ENCODE data around the gene TRIM29. TPM values are rescaled to one million over a fixed set of nuclear protein-coding genes. Genes with fewer than 3 reads are reported as not detected.
"Not testable (repeated sequence)": the region's sequence is repeated elsewhere in the genome, so short reads cannot be mapped to it uniquely, and the experiment has no call there.

TRIM29 gene
- total RNA-seq, 1 donor from 2014 or later, result 1.1 TPM

DNA sequence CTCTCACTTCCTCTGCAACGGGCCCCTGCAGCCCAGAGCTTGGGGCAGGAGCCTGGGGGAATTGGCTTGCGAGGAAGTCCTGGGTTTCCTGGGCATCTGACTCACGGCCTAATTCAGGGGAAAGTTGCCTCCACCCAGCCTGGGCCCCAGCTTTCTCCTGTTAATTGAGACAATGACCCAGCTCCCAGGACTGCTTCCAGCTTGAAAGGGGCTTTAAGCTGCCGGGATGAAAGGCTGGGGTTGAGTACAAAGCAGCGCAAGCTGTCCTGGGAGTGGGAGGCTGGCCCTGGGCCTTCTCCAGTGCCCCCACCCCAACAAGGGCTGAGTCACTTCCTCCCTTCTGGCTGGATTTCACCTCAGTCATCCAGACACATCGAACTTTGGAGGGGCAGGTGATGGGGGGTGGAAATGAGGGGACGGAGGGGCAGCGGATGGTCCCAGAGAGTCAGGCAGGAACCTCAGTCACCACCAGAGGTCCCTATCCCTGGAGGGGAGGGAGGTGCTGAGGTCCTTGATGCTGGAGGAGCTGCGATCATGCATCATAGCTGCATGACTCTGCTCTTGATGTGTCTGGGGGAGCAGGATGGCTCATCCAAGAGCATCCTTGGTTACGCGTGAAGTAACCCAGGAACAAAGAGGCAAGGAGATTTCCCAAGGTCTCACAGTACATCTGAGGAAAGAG is 42.8 kb upstream of the TRIM29 start:
- H3K9me3 ChIP-seq (ENCODE audit: insufficient read depth, low read depth, low read length), result no peaks in the 10 kb centered on the region
- H3K27me3 Mint-ChIP-seq (ENCODE audit: low read depth, unreplicated experiment), result peaks cover 43% of the 10 kb centered on the region
- no peaks in the 10 kb centered on the region for H3K27me3 ChIP-seq (ENCODE audit: insufficient read depth, low read length)
- H3K36me3 ChIP-seq (ENCODE audit: insufficient read depth, low read length), result no peaks in the 10 kb centered on the region
- no peak overlapping the region for H3K27ac ChIP-seq (ENCODE audit: low read depth, low read length)
- no peaks in the 10 kb centered on the region for H4K20me1 ChIP-seq (ENCODE audit: insufficient read depth, low read length)
- no peaks in the 10 kb centered on the region for H3K36me3 Mint-ChIP-seq (ENCODE audit: low read depth, unreplicated experiment)
- peak overlapping the region; percentile 42 for H2AFZ ChIP-seq (ENCODE audit: low read depth, low read length)
- TF ChIP-seq, protein P1, sequence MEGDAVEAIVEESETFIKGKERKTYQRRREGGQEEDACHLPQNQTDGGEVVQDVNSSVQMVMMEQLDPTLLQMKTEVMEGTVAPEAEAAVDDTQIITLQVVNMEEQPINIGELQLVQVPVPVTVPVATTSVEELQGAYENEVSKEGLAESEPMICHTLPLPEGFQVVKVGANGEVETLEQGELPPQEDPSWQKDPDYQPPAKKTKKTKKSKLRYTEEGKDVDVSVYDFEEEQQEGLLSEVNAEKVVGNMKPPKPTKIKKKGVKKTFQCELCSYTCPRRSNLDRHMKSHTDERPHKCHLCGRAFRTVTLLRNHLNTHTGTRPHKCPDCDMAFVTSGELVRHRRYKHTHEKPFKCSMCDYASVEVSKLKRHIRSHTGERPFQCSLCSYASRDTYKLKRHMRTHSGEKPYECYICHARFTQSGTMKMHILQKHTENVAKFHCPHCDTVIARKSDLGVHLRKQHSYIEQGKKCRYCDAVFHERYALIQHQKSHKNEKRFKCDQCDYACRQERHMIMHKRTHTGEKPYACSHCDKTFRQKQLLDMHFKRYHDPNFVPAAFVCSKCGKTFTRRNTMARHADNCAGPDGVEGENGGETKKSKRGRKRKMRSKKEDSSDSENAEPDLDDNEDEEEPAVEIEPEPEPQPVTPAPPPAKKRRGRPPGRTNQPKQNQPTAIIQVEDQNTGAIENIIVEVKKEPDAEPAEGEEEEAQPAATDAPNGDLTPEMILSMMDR (IDR thresholded peaks at IDR 0.05; ENCODE audit: insufficient read depth, low read depth, low read length), result peak; percentile 20
- TF ChIP-seq EZH2 (IDR thresholded peaks at IDR 0.05; ENCODE audit: insufficient read depth, low read length), result no peak
- DNase-seq (ENCODE audit: low read depth), result peak; percentile 75
- H3K4me3 Mint-ChIP-seq (ENCODE audit: unreplicated experiment), result no peak overlapping the region
- H3K9ac ChIP-seq (ENCODE audit: low read length), result peak overlapping the region; percentile 0
- no peak overlapping the region for H3K4me3 ChIP-seq (ENCODE audit: insufficient read depth, low read depth, low read length)
- peak overlapping the region; percentile 18 for H3K4me2 ChIP-seq (ENCODE audit: low read length)
- H3K79me2 ChIP-seq (ENCODE audit: insufficient read depth, low read length), result no peaks in the 10 kb centered on the region
- peak overlapping the region; percentile 66 for H3K27ac Mint-ChIP-seq (ENCODE audit: unreplicated experiment)
- no peaks in the 10 kb centered on the region for H3K9me3 Mint-ChIP-seq (ENCODE audit: unreplicated experiment)
- H3K4me1 Mint-ChIP-seq (ENCODE audit: low read depth, unreplicated experiment), result peaks cover 17% of the 10 kb centered on the region
- FAIRE-seq, result peak; percentile 45
- H3K4me1 ChIP-seq (ENCODE audit: insufficient read depth, low read length), result peaks cover 10% of the 10 kb centered on the region

DNA sequence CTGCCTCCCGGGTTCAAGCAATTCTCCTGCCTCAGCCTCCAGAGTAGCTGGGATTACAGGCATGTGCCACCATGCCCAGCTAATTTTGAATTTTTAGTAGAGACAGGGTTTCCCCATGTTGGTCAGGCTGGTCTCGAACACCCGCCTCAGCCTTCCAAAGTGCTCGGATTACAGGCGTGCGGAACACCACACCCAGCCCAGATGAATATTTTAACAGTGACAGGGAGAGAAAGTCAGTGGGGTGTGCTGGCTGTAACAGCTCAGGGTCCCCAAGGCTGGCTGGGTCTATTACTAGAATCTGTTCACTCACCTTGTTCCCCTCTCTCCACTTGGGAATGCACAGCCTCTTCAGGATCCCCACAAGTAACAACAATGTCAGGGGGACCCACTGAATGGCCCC is 42.1 kb upstream of the TRIM29 start:
- FAIRE-seq, result not testable (repeated sequence)
- peak overlapping the region; percentile 18 for H3K4me2 ChIP-seq (ENCODE audit: low read length)

DNA sequence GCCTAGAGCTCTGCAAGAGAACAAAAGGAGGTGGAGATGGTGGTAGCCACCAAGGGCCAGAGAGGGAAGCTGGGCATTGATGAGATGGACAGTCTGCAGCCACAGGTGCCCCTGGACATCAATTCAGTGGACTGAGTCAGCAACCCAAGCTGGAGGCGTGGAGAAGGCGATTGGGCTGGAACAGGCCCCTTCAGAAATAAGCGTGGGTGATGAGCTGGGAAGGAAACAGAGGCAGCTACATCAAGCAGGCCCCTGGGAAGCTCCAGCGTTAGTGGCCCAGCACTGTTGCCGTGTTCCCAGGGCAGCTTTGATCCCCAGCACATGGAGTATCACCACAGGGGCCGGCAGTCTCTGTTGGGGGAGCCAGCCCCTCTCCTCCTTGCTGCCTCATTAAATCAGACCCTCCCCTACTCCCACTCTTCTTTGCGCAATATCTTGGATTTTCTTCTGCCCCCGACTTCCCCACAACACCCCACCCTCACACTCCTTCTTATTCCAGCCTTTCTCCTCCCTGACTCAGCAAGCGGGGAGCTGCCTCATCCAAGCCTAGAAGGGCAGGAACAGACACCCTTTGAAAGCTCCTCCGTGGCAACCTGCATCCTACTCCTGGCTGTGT is 41.3 kb upstream of the TRIM29 start:
- H3K79me2 ChIP-seq (ENCODE audit: insufficient read depth, low read length), result no peaks in the 10 kb centered on the region
- Mint-ChIP-seq H3K4me3 (ENCODE audit: unreplicated experiment) (no peak overlapping the region), H3K27ac (ENCODE audit: unreplicated experiment) (no peak overlapping the region), H3K27me3 (ENCODE audit: low read depth, unreplicated experiment) (peaks cover 51% of the 10 kb centered on the region), H3K36me3 (ENCODE audit: low read depth, unreplicated experiment) (no peaks in the 10 kb centered on the region), H3K9me3 (ENCODE audit: unreplicated experiment) (no peaks in the 10 kb centered on the region), H3K4me1 (ENCODE audit: low read depth, unreplicated experiment) (peaks cover 15% of the 10 kb centered on the region)
- no peak overlapping the region for H3K4me2 ChIP-seq (ENCODE audit: low read length)
- no peak overlapping the region for H2AFZ ChIP-seq (ENCODE audit: low read depth, low read length)
- no peak overlapping the region for H3K4me3 ChIP-seq (ENCODE audit: insufficient read depth, low read depth, low read length)
- H3K9me3 ChIP-seq (ENCODE audit: insufficient read depth, low read depth, low read length), result no peaks in the 10 kb centered on the region
- no peaks in the 10 kb centered on the region for H3K36me3 ChIP-seq (ENCODE audit: insufficient read depth, low read length)
- no peak overlapping the region for H3K9ac ChIP-seq (ENCODE audit: low read length)
- TF ChIP-seq, protein P1 (IDR thresholded peaks at IDR 0.05; ENCODE audit: insufficient read depth, low read depth, low read length), result no peak
- TF ChIP-seq EZH2 (IDR thresholded peaks at IDR 0.05; ENCODE audit: insufficient read depth, low read length), result no peak
- H3K27me3 ChIP-seq (ENCODE audit: insufficient read depth, low read length), result peaks cover 5% of the 10 kb centered on the region
- peaks cover 10% of the 10 kb centered on the region for H3K4me1 ChIP-seq (ENCODE audit: insufficient read depth, low read length)
- H3K27ac ChIP-seq (ENCODE audit: low read depth, low read length), result no peak overlapping the region
- H4K20me1 ChIP-seq (ENCODE audit: insufficient read depth, low read length), result no peaks in the 10 kb centered on the region
- FAIRE-seq (no peak), DNase-seq (ENCODE audit: low read depth) (no peak)

More for the DNA sequence above, 42.1 kb upstream of the TRIM29 start:
- H2AFZ ChIP-seq (ENCODE audit: low read depth, low read length), result peak overlapping the region; percentile 42
- not testable (repeated sequence) for H3K9me3 Mint-ChIP-seq (ENCODE audit: unreplicated experiment); H3K79me2 ChIP-seq (ENCODE audit: insufficient read depth, low read length); H3K27ac ChIP-seq (ENCODE audit: low read depth, low read length); H4K20me1 ChIP-seq (ENCODE audit: insufficient read depth, low read length); H3K27me3 ChIP-seq (ENCODE audit: insufficient read depth, low read length); DNase-seq (ENCODE audit: low read depth); H3K36me3 Mint-ChIP-seq (ENCODE audit: low read depth, unreplicated experiment); H3K4me3 ChIP-seq (ENCODE audit: insufficient read depth, low read depth, low read length); H3K4me1 ChIP-seq (ENCODE audit: insufficient read depth, low read length); H3K36me3 ChIP-seq (ENCODE audit: insufficient read depth, low read length); H3K9ac ChIP-seq (ENCODE audit: low read length); H3K4me3 Mint-ChIP-seq (ENCODE audit: unreplicated experiment); H3K9me3 ChIP-seq (ENCODE audit: insufficient read depth, low read depth, low read length)
- Mint-ChIP-seq H3K27ac (ENCODE audit: unreplicated experiment) (peak overlapping the region; percentile 41), H3K4me1 (ENCODE audit: low read depth, unreplicated experiment) (peaks cover 15% of the 10 kb centered on the region), H3K27me3 (ENCODE audit: low read depth, unreplicated experiment) (peaks cover 45% of the 10 kb centered on the region)
